Endodermal cell (in vitro differentiated cells): Measurements from ENCODE around the gene SH2D3C. TPM values are rescaled to one million over a fixed set of nuclear protein-coding genes. Genes with fewer than 3 reads are reported as not detected.

Source experiments
- DNase-seq: peaks from one replicate; pipeline ENCODE4 v3.0.0-alpha.2; 2017
- H3K27ac ChIP-seq: 2 replicates; pipeline ENCODE4 v1.5.1; 2013; ENCODE audit warnings: mild to moderate bottlenecking, low read depth, low read length, moderate library complexity
- H3K27me3 ChIP-seq: 2 replicates; pipeline ENCODE4 v1.6.1; 2013; ENCODE audit warnings: mild to moderate bottlenecking, low read length, moderate library complexity; ENCODE audit not compliant: insufficient read depth, control insufficient read depth, poor library complexity, severe bottlenecking
- H3K36me3 ChIP-seq: 2 replicates; pipeline ENCODE4 v1.7.0; 2013; ENCODE audit warnings: mild to moderate bottlenecking, low read length, moderate library complexity; ENCODE audit not compliant: control insufficient read depth, insufficient read depth
- H3K4me1 ChIP-seq: one replicate; pipeline ENCODE4 v1.7.0; 2013; ENCODE audit warnings: low read length; ENCODE audit not compliant: control insufficient read depth, insufficient read depth
- H3K4me3 ChIP-seq: 2 replicates; pipeline ENCODE4 v1.5.1; 2013; ENCODE audit warnings: mild to moderate bottlenecking, low read length, moderate library complexity
- H3K9ac ChIP-seq: 2 replicates; pipeline ENCODE4 v1.6.1; 2013; ENCODE audit warnings: mild to moderate bottlenecking, low read length, moderate library complexity; ENCODE audit not compliant: poor library complexity, severe bottlenecking; ENCODE audit errors: extremely low read depth
- H3K9me3 ChIP-seq: 2 replicates; pipeline ENCODE4 v1.6.1; 2013; ENCODE audit warnings: mild to moderate bottlenecking, low read length, moderate library complexity; ENCODE audit not compliant: control insufficient read depth
- H3K27ac Mint-ChIP-seq: 2 replicates; pipeline ENCODE4 v1.8.0; 2020; ENCODE audit warnings: mixed read lengths
- H3K27me3 Mint-ChIP-seq: 2 replicates; pipeline ENCODE4 v1.8.0; 2021; ENCODE audit warnings: mild to moderate bottlenecking, mixed read lengths; ENCODE audit not compliant: insufficient read depth
- H3K36me3 Mint-ChIP-seq: 2 replicates; pipeline ENCODE4 v1.8.0; 2020; ENCODE audit warnings: low read depth, mixed read lengths
- H3K4me1 Mint-ChIP-seq: 2 replicates; pipeline ENCODE4 v1.8.0; 2020; ENCODE audit warnings: mixed read lengths
- H3K4me3 Mint-ChIP-seq: 2 replicates; pipeline ENCODE4 v1.8.0; 2020; ENCODE audit warnings: mild to moderate bottlenecking, moderate library complexity, mixed read lengths
- H3K9me3 Mint-ChIP-seq: 2 replicates; pipeline ENCODE4 v1.8.0; 2020; ENCODE audit warnings: mild to moderate bottlenecking, mixed read lengths
- WGBS, 2 experiments: methylation state at CpG; one replicate each; pipeline versions ENCODE4 v1.1.5 to v1.1.7; 2013; ENCODE audit warnings: missing lambda C conversion rate in 2 of 2, mixed read lengths in 1 of 2; ENCODE audit not compliant: insufficient coverage in 1 of 2, insufficient read length in 1 of 2; 5-methylcytosine and 5-hydroxymethylcytosine counted together
- microRNA-seq: library from miRNA; unstranded; fragments of <30 nt; microRNA quantifications from one replicate; pipeline ENCODE4 v1.2.0, GENCODE V29; 2020; ENCODE audit warnings: borderline microRNAs expressed
- total RNA-seq, 2 donors: library from RNA; stranded (reverse); fragmentation: NEBNext Ultra II Directional in 1 of 2; extraction: Animal tissue kit (Norgen Biotek cat#: 25700) in 1 of 2; gene quantifications; 2 replicates in 1 of 2; 3 replicates in 1 of 2; pipeline ENCODE4 v1.2.1, GENCODE V29; 2021
- TF ChIP-seq, protein P1 (sequence below): fragments of 200-600 bp; sonication (generic); conservative IDR thresholded peaks from 2 replicates; pipeline ENCODE4 v1.5.0; 2021; ENCODE audit warnings: antibody characterized with exemption, mild to moderate bottlenecking

Gene SH2D3C
- total RNA-seq, 2 donors from 2014 or later: 0.77 to 1.4 TPM

DNA sequence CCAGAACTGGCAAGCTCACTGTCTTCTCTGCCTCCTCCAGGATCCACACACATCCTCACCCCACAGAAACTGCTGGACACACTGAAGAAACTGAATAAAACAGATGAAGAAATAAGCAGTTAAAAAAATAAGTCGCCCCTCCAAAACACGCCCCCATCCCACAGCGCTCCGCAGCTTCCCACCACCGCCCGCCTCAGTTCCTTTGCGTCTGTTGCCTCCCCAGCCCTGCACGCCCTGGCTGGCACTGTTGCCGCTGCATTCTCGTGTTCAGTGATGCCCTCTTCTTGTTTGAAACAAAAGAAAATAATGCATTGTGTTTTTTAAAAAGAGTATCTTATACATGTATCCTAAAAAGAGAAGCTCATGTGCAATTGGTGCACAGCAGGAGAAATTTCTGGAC lies 87.7 kb downstream of the SH2D3C start:
- H3K9me3 ChIP-seq: no peaks in the 10 kb centered on the region
- Mint-ChIP-seq H3K27me3 (no peaks in the 10 kb centered on the region), H3K9me3 (no peaks in the 10 kb centered on the region), H3K27ac (no peak overlapping the region), H3K36me3 (peaks cover 27% of the 10 kb centered on the region), H3K4me3 (no peak overlapping the region), H3K4me1 (no peaks in the 10 kb centered on the region)
- no peak overlapping the region for H3K27ac ChIP-seq
- no peak overlapping the region for H3K4me3 ChIP-seq
- no peaks in the 10 kb centered on the region for H3K36me3 ChIP-seq
- 87 to 97% methylated on average over 8 to 10 of the region's 10 CpGs for WGBS, 2 experiments
- no peak overlapping the region for H3K9ac ChIP-seq
- TF ChIP-seq, protein P1, sequence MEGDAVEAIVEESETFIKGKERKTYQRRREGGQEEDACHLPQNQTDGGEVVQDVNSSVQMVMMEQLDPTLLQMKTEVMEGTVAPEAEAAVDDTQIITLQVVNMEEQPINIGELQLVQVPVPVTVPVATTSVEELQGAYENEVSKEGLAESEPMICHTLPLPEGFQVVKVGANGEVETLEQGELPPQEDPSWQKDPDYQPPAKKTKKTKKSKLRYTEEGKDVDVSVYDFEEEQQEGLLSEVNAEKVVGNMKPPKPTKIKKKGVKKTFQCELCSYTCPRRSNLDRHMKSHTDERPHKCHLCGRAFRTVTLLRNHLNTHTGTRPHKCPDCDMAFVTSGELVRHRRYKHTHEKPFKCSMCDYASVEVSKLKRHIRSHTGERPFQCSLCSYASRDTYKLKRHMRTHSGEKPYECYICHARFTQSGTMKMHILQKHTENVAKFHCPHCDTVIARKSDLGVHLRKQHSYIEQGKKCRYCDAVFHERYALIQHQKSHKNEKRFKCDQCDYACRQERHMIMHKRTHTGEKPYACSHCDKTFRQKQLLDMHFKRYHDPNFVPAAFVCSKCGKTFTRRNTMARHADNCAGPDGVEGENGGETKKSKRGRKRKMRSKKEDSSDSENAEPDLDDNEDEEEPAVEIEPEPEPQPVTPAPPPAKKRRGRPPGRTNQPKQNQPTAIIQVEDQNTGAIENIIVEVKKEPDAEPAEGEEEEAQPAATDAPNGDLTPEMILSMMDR: no peak
- no peak for DNase-seq
- H3K4me1 ChIP-seq: no peaks in the 10 kb centered on the region
- no peaks in the 10 kb centered on the region for H3K27me3 ChIP-seq

GRCh38 chr9:127689329-127690000 lies 89.0 kb downstream of the SH2D3C start:
- H3K9me3 Mint-ChIP-seq: no peaks in the 10 kb centered on the region
- no peaks in the 10 kb centered on the region for H3K27me3 ChIP-seq
- H3K36me3 ChIP-seq: no peaks in the 10 kb centered on the region
- DNase-seq: no peak
- H3K4me3 ChIP-seq: no peak overlapping the region
- WGBS, 2 experiments: 94 to 97% methylated on average over 10 to 13 of the region's 13 CpGs
- no peaks in the 10 kb centered on the region for H3K4me1 Mint-ChIP-seq
- H3K4me1 ChIP-seq: no peaks in the 10 kb centered on the region
- no peaks in the 10 kb centered on the region for H3K9me3 ChIP-seq
- no peaks in the 10 kb centered on the region for H3K27me3 Mint-ChIP-seq
- TF ChIP-seq, protein P1: no peak
- H3K27ac ChIP-seq: no peak overlapping the region
- H3K4me3 Mint-ChIP-seq: no peak overlapping the region
- no peak overlapping the region for H3K9ac ChIP-seq
- peaks cover 27% of the 10 kb centered on the region for H3K36me3 Mint-ChIP-seq
- no peak overlapping the region for H3K27ac Mint-ChIP-seq

Small RNA genes lying within 50 kb of the gene (microRNA-seq; reads per million reads assigned to microRNA genes)
- not detected for gene MIR2861
- not detected for gene MIR3960

Other genes starting within 250 kb of the SH2D3C start
- gene STXBP1, start 166.4 kb downstream of the SH2D3C start, total RNA-seq: 10 to 100 TPM; 27.8 to 46.8 TPM
- under 1 TPM; 0.20 to 0.44 TPM for gene CFAP157, start 71.7 kb downstream of the SH2D3C start, total RNA-seq
- 10 to 100 TPM; 15.2 to 18.7 TPM for gene PTRH1, start 63.0 kb downstream of the SH2D3C start, total RNA-seq
- gene TTC16, start 62.6 kb downstream of the SH2D3C start, total RNA-seq: not detected
- gene TOR2A, start 43.4 kb downstream of the SH2D3C start, total RNA-seq: 10 to 100 TPM; 15.7 to 16.7 TPM
- gene CDK9, start 7.4 kb upstream of the SH2D3C start, total RNA-seq: 100 to 1,000 TPM in 1 of 2 donors, 10 to 100 TPM in 1; 97.1 to 101 TPM
- gene FPGS, start 24.2 kb upstream of the SH2D3C start, total RNA-seq: 10 to 100 TPM; 75.2 to 76.4 TPM
- 1 to 10 TPM; 2.2 to 2.4 TPM for gene ENG, start 76.0 kb upstream of the SH2D3C start, total RNA-seq
- 10 to 100 TPM; 19.0 to 22.8 TPM for gene AK1, start 99.0 kb upstream of the SH2D3C start, total RNA-seq
- gene ST6GALNAC6, start 120.9 kb upstream of the SH2D3C start, total RNA-seq: 10 to 100 TPM; 42.3 to 44.2 TPM
- gene ST6GALNAC4, start 138.4 kb upstream of the SH2D3C start, total RNA-seq: 10 to 100 TPM in 1 of 2 donors, 1 to 10 TPM in 1; 8.3 to 12.7 TPM
- gene PIP5KL1, start 152.1 kb upstream of the SH2D3C start, total RNA-seq: 1 to 10 TPM; 6.6 to 9.3 TPM
- gene DPM2, start 159.2 kb upstream of the SH2D3C start, total RNA-seq: 10 to 100 TPM; 45.7 TPM
- gene EEIG1, start 202.3 kb upstream of the SH2D3C start, total RNA-seq: 10 to 100 TPM; 56.7 to 60.8 TPM